ENCODE results near the gene MS4A1. TPM values are rescaled to one million over a fixed set of nuclear protein-coding genes. Genes with fewer than 3 reads are reported as not detected.
"Not testable (repeated sequence)": the region's sequence is repeated elsewhere in the genome, so short reads cannot be mapped to it uniquely, and the experiment has no call there.

MS4A1 gene
- total RNA-seq, 1 donor from 2014 or later: not detected

GRCh38 chr11:60502221-60502775 is 46.7 kb downstream of the MS4A1 start:
- Histone ChIP-seq H3K27me3 (no peaks in the 10 kb centered on the region), H3K9me3 (no peaks in the 10 kb centered on the region), H3K36me3 (no peaks in the 10 kb centered on the region), H3K4me3 (no peak overlapping the region), H3K4me1 (no peaks in the 10 kb centered on the region), H3K27ac (no peak overlapping the region)
- DNase-seq (ENCODE audit: low spot score in 2 of 2): no peak
- no peak for TF ChIP-seq CTCF (IDR thresholded peaks at IDR 0.05)
- intact Hi-C loops (cut with DNase I): no loop called here

GRCh38 chr11:60504219-60504905 is 48.7 kb downstream of the MS4A1 start:
- TF ChIP-seq CTCF (IDR thresholded peaks at IDR 0.05): no peak
- no peaks in the 10 kb centered on the region for H3K4me1 ChIP-seq
- H3K9me3 ChIP-seq: no peaks in the 10 kb centered on the region
- H3K27ac ChIP-seq: no peak overlapping the region
- no peak for DNase-seq (ENCODE audit: low spot score in 2 of 2)
- intact Hi-C loops (cut with DNase I): no loop called here
- H3K4me3 ChIP-seq: no peak overlapping the region
- H3K27me3 ChIP-seq: no peaks in the 10 kb centered on the region
- H3K36me3 ChIP-seq: no peaks in the 10 kb centered on the region

GRCh38 chr11:60509609-60510008 is 54.0 kb downstream of the MS4A1 start:
- DNase-seq (ENCODE audit: low spot score in 2 of 2); H3K4me1 ChIP-seq; H3K27ac ChIP-seq; H3K36me3 ChIP-seq; H3K9me3 ChIP-seq; H3K27me3 ChIP-seq; intact Hi-C loops (cut with DNase I); H3K4me3 ChIP-seq: not testable (repeated sequence)

GRCh38 chr11:60510209-60510608 is 54.6 kb downstream of the MS4A1 start:
- H3K36me3 ChIP-seq; DNase-seq (ENCODE audit: low spot score in 2 of 2); H3K27me3 ChIP-seq; H3K27ac ChIP-seq; H3K4me3 ChIP-seq; intact Hi-C loops (cut with DNase I); H3K9me3 ChIP-seq; H3K4me1 ChIP-seq: not testable (repeated sequence)

- Histone ChIP-seq H3K27me3 (no peaks in the 10 kb centered on the region), H3K9me3 (no peaks in the 10 kb centered on the region), H3K36me3 (no peaks in the 10 kb centered on the region), H3K4me1 (no peaks in the 10 kb centered on the region), H3K4me3 (no peak overlapping the region), H3K27ac (no peak overlapping the region)
- no peak for TF ChIP-seq CTCF (IDR thresholded peaks at IDR 0.05)
- DNase-seq (ENCODE audit: low spot score in 2 of 2): no peak
- intact Hi-C loops (cut with DNase I): no loop called here
Observed at GRCh38 chr11:60511393-60511792, 55.7 kb downstream of the MS4A1 start.

GRCh38 chr11:60512651-60513225 is 57.1 kb downstream of the MS4A1 start:
- no peak for TF ChIP-seq CTCF (IDR thresholded peaks at IDR 0.05)
- H3K27ac ChIP-seq: no peak overlapping the region
- H3K4me3 ChIP-seq: no peak overlapping the region
- intact Hi-C loops (cut with DNase I): no loop called here
- no peaks in the 10 kb centered on the region for H3K27me3 ChIP-seq
- no peaks in the 10 kb centered on the region for H3K36me3 ChIP-seq
- no peaks in the 10 kb centered on the region for H3K9me3 ChIP-seq
- DNase-seq (ENCODE audit: low spot score in 2 of 2): no peak
- no peaks in the 10 kb centered on the region for H3K4me1 ChIP-seq
